Left colon (tissue), 2 donors: ENCODE data around the gene FBLN1. TPM values are rescaled to one million over a fixed set of nuclear protein-coding genes. Genes with fewer than 3 reads are reported as not detected.

ENCODE experiments used
- total RNA-seq, 2 donors: library from RNA; stranded (reverse); fragmentation: NEBNext Ultra II Directional; extraction: Animal tissue kit (Norgen Biotek cat#: 25700); gene quantifications; one replicate each; pipeline ENCODE4 v1.2.1, GENCODE V29; 2021
- donor health status: DM: no; HTN: no; CAD: no.
- donor health status: DM: yes; HTN: yes; CAD: no.

The FBLN1 gene
- total RNA-seq, 2 donors from 2014 or later = 51.8 to 114 TPM

Other genes starting within 250 kb of the FBLN1 start
- gene UPK3A, start 217.9 kb upstream of the FBLN1 start, total RNA-seq = under 1 TPM in 1 of 2 donors, not detected in 1; 0.34 TPM
- 10 to 100 TPM; 47.0 to 60.7 TPM for gene FAM118A, start 192.9 kb upstream of the FBLN1 start, total RNA-seq
- gene SMC1B, start 89.3 kb upstream of the FBLN1 start, total RNA-seq = not detected
- gene RIBC2, start 89.2 kb upstream of the FBLN1 start, total RNA-seq = 1 to 10 TPM in 1 of 2 donors, under 1 TPM in 1; 0.84 to 1.2 TPM
- gene ATXN10, start 169.0 kb downstream of the FBLN1 start, total RNA-seq = 10 to 100 TPM; 65.6 to 69.9 TPM